Measurements from ENCODE around the gene MARF1. TPM values are rescaled to one million over a fixed set of nuclear protein-coding genes. Genes with fewer than 3 reads are reported as not detected.
"Not testable (repeated sequence)": the region's sequence is repeated elsewhere in the genome, so short reads cannot be mapped to it uniquely, and the experiment has no call there.

Gene MARF1
- total and polyA plus RNA-seq, 10 donors, result 24.0 to 169 (median 94.7) TPM

- Histone ChIP-seq H3K27ac (peak overlapping the region in 3 of 8 donors; percentile 32 to 68 (median 46)), H3K9me3 (peaks cover 0 to 4% (median 0%) of the 10 kb centered on the region in 8 donors), H3K36me3 (no peaks in the 10 kb centered on the region), H3K4me1 (peaks cover 0 to 26% (median 8%) of the 10 kb centered on the region in 6 donors), H3K4me3 (no peak overlapping the region), H3K27me3 (replicated peaks in 1 of 7) (no peaks in the 10 kb centered on the region)
- WGBS, 5 donors, result 49 to 61% (median 54%) methylated on average over 9 of the region's 9 CpGs
- no peak for TF ChIP-seq POLR2A (IDR thresholded peaks at IDR 0.05)
- TF ChIP-seq, protein P1, sequence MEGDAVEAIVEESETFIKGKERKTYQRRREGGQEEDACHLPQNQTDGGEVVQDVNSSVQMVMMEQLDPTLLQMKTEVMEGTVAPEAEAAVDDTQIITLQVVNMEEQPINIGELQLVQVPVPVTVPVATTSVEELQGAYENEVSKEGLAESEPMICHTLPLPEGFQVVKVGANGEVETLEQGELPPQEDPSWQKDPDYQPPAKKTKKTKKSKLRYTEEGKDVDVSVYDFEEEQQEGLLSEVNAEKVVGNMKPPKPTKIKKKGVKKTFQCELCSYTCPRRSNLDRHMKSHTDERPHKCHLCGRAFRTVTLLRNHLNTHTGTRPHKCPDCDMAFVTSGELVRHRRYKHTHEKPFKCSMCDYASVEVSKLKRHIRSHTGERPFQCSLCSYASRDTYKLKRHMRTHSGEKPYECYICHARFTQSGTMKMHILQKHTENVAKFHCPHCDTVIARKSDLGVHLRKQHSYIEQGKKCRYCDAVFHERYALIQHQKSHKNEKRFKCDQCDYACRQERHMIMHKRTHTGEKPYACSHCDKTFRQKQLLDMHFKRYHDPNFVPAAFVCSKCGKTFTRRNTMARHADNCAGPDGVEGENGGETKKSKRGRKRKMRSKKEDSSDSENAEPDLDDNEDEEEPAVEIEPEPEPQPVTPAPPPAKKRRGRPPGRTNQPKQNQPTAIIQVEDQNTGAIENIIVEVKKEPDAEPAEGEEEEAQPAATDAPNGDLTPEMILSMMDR (IDR thresholded peaks at IDR 0.05 in 8 of 11, conservative IDR thresholded peaks at IDR 0.05 in 3 of 11), result no peak
- no peak for TF ChIP-seq POLR2AphosphoS5 (IDR thresholded peaks at IDR 0.05)
- intact Hi-C loops (cut with DNase I; ENCODE audit: low total_unique reads), result no loop called here
- DNase-seq, result no peak
Measured at GRCh38 chr16:15572329-15573001, 70.5 kb downstream of the MARF1 start.

DNA sequence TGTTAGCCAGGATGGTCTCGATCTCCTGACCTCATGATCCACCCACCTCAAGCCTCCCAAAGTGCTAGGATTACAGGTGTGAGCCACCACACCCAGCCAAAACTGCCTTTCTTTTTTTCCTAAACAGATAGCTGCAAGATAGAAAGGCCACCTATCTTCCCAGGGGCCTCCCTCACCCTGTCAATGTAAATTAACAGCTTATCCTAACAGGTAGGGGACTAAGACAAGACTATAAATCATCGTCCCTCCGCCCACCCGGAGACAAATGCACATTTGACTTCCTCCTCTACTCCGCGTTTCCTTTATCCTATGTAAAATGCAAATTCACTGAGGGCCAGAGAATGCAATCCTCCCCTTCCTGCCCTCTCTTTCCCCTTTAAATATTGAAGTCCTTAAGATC, 71.4 kb downstream of the MARF1 start:
- no peak for DNase-seq
- H3K27me3 ChIP-seq (replicated peaks in 1 of 7), result no peaks in the 10 kb centered on the region
- TF ChIP-seq POLR2A (IDR thresholded peaks at IDR 0.05) (no peak), POLR2AphosphoS5 (IDR thresholded peaks at IDR 0.05) (no peak)
- TF ChIP-seq, protein P1 (IDR thresholded peaks at IDR 0.05 in 8 of 11, conservative IDR thresholded peaks at IDR 0.05 in 3 of 11), result no peak
- no peaks in the 10 kb centered on the region for H3K36me3 ChIP-seq
- H3K4me1 ChIP-seq, result peaks cover 0 to 26% (median 8%) of the 10 kb centered on the region in 6 donors
- H3K4me3 ChIP-seq, result no peak overlapping the region
- intact Hi-C loops (cut with DNase I; ENCODE audit: low total_unique reads), result no loop called here
- 31 to 55% (median 48%) methylated on average over 6 of the region's 6 CpGs for WGBS, 5 donors
- H3K27ac ChIP-seq, result peak overlapping the region in 3 of 8 donors; percentile 32 to 68 (median 46)
- peaks cover 0 to 4% (median 0%) of the 10 kb centered on the region in 8 donors for H3K9me3 ChIP-seq

- H3K36me3 ChIP-seq; H3K9me3 ChIP-seq; DNase-seq; intact Hi-C loops (cut with DNase I; ENCODE audit: low total_unique reads); H3K27ac ChIP-seq; H3K4me3 ChIP-seq; H3K27me3 ChIP-seq (replicated peaks in 1 of 7): not testable (repeated sequence)
- WGBS, 5 donors, result 88 to 96% (median 89%) methylated on average over 4 of the region's 4 CpGs
- peaks cover 0 to 26% (median 8%) of the 10 kb centered on the region in 6 donors for H3K4me1 ChIP-seq
Measured at GRCh38 chr16:15570666-15571065, 72.3 kb downstream of the MARF1 start.

DNA sequence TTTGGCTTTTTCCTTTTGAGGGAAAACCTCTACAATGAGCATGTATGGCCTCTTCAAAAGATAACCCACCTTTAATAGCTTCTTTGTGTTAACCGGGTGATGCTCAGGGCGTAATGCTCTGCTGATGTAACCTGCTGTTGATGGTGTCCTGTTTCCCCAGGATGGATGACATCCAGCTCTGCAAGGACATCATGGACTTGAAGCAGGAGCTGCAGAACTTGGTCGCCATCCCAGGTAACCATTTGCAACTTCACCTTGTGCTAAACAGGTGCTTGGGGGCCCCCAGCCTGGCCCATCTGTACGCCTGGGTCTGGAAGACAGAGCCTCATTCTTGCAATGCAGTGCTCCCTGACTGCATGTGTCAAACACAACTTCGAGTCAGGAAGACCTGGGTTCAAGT, 75.1 kb downstream of the MARF1 start:
- H3K27me3 ChIP-seq (replicated peaks in 1 of 7), result no peaks in the 10 kb centered on the region
- intact Hi-C loops (cut with DNase I; ENCODE audit: low total_unique reads), result no loop called here
- DNase-seq, result peak; percentile 36
- H3K27ac ChIP-seq, result no peak overlapping the region
- no peak overlapping the region for H3K4me3 ChIP-seq
- peaks cover 0 to 18% (median 7%) of the 10 kb centered on the region in 6 donors for H3K4me1 ChIP-seq
- TF ChIP-seq POLR2A (IDR thresholded peaks at IDR 0.05), result no peak
- 89 to 97% (median 92%) methylated on average over 5 of the region's 5 CpGs for WGBS, 5 donors
- no peaks in the 10 kb centered on the region for H3K36me3 ChIP-seq
- peaks cover 0 to 6% (median 0%) of the 10 kb centered on the region in 8 donors for H3K9me3 ChIP-seq

DNA sequence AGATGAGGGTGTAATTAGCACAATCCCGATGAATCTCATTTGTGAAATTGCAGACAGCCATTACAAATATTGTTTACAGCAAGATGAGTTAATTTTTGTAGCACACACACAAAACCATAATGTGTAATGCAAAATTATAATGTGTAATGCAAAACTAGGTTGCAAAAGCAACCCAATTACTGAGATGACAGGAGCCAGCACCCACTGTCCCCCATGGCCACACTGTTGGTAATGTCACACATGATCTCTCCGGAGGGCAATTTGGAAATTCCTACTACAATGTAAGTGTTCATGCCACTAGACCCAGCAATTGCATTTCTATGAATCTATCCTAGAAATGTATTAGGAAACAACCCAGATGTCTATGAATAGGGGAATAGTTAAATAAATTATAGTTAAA, 76.9 kb downstream of the MARF1 start:
- TF ChIP-seq POLR2AphosphoS5 (IDR thresholded peaks at IDR 0.05), result no peak
- TF ChIP-seq POLR2A (IDR thresholded peaks at IDR 0.05), result no peak
- TF ChIP-seq, protein P1 (IDR thresholded peaks at IDR 0.05 in 8 of 11, conservative IDR thresholded peaks at IDR 0.05 in 3 of 11), result no peak
- H3K4me3 ChIP-seq, result no peak overlapping the region
- WGBS, 5 donors, result 89 to 98% (median 94%) methylated on average over 2 of the region's 2 CpGs
- no peak overlapping the region for H3K27ac ChIP-seq
- no peaks in the 10 kb centered on the region for H3K27me3 ChIP-seq (replicated peaks in 1 of 7)
- intact Hi-C loops (cut with DNase I; ENCODE audit: low total_unique reads), result no loop called here
- peaks cover 0 to 6% (median 0%) of the 10 kb centered on the region in 8 donors for H3K9me3 ChIP-seq
- no peak for DNase-seq
- no peaks in the 10 kb centered on the region for H3K36me3 ChIP-seq
- H3K4me1 ChIP-seq, result peaks cover 0 to 3% (median 0%) of the 10 kb centered on the region in 6 donors

Data from spleen (tissue), 11 donors.